Islet precursor cell (in vitro differentiated cells): ENCODE data around the gene KRT84.

Source experiments
- DNase-seq: peaks from one replicate; pipeline ENCODE4 v3.0.0-alpha.2; 2018

KRT84 gene

GRCh38 chr12:52381206-52381605 lies 4.2 kb downstream of the KRT84 start:
- no peak for DNase-seq

- peak; percentile 85 for DNase-seq
These were observed 5.2 kb downstream of the KRT84 start for GRCh38 chr12:52380271-52380694.

- no peak for DNase-seq
These were observed 5.9 kb downstream of the KRT84 start for GRCh38 chr12:52379536-52379935.

- DNase-seq = no peak
These were observed 7.4 kb downstream of the KRT84 start for GRCh38 chr12:52378091-52378490.

- no peak for DNase-seq
These were observed 8.2 kb downstream of the KRT84 start for GRCh38 chr12:52377266-52377665.

GRCh38 chr12:52372216-52373154 lies 13.0 kb downstream of the KRT84 start:
- peak; percentile 94 for DNase-seq

- no peak for DNase-seq
These were observed 13.7 kb downstream of the KRT84 start for GRCh38 chr12:52371716-52372115.

GRCh38 chr12:52370926-52371608 lies 14.4 kb downstream of the KRT84 start:
- no peak for DNase-seq

- DNase-seq = no peak
These were observed 15.6 kb downstream of the KRT84 start for GRCh38 chr12:52369809-52370208.

- DNase-seq = no peak
These were observed 16.2 kb downstream of the KRT84 start for GRCh38 chr12:52369211-52369610.

GRCh38 chr12:52368508-52368907 lies 16.9 kb downstream of the KRT84 start:
- no peak for DNase-seq

GRCh38 chr12:52367876-52368275 lies 17.6 kb downstream of the KRT84 start:
- no peak for DNase-seq

- DNase-seq = no peak
These were observed 18.5 kb downstream of the KRT84 start, which contains the start of gene KRT85 for GRCh38 chr12:52366738-52367485. Gene KRT85 (minus strand): TSS chr12:52367481. CDS start chr12:52367405, 76 bp downstream.

- DNase-seq = no peak
These were observed 20.5 kb downstream of the KRT84 start for GRCh38 chr12:52364901-52365489.

GRCh38 chr12:52364061-52364460 lies 21.4 kb downstream of the KRT84 start:
- no peak for DNase-seq

GRCh38 chr12:52363111-52363679 lies 22.3 kb downstream of the KRT84 start:
- DNase-seq = no peak

GRCh38 chr12:52362118-52362726 lies 23.2 kb downstream of the KRT84 start:
- DNase-seq = no peak

GRCh38 chr12:52361553-52361952 lies 23.9 kb downstream of the KRT84 start:
- no peak for DNase-seq

- no peak for DNase-seq
These were observed 24.7 kb downstream of the KRT84 start for GRCh38 chr12:52360663-52361271.

GRCh38 chr12:52360106-52360662 lies 25.3 kb downstream of the KRT84 start:
- DNase-seq = no peak

GRCh38 chr12:52359621-52360061 lies 25.8 kb downstream of the KRT84 start:
- no peak for DNase-seq
